ENCODE data around the gene EPB41L1. TPM values are rescaled to one million over a fixed set of nuclear protein-coding genes. Genes with fewer than 3 reads are reported as not detected.

The EPB41L1 gene
- total RNA-seq, 1 experiment from 2014 or later: 7.1 TPM

- CTCF ChIA-PET: no interaction called here
- H3K4me3 ChIP-seq (ENCODE audit: low read depth, low read length, poor library complexity, severe bottlenecking): no peak overlapping the region
- POLR2A ChIA-PET (ENCODE audit: low non-redundant PET): no interaction called here
- no peaks in the 10 kb centered on the region for H3K36me3 ChIP-seq (ENCODE audit: insufficient read depth, low read length, poor library complexity, severe bottlenecking)
- H3K27me3 ChIP-seq (replicated peaks; ENCODE audit: insufficient read depth, low read depth, low read length, poor library complexity): no peaks in the 10 kb centered on the region
- intact Hi-C loops (cut with micrococcal nuclease; ENCODE audit: unreplicated experiment): no loop called here
- H3K27ac ChIP-seq (ENCODE audit: low read depth, low read length, poor library complexity, severe bottlenecking): no peak overlapping the region
- BruUV-seq (replicated peaks): no TSS peak
- no peaks in the 10 kb centered on the region for H3K4me1 ChIP-seq (ENCODE audit: insufficient read depth, low read length, poor library complexity, severe bottlenecking)
- no peak for DNase-seq (ENCODE audit: low spot score)
- TF ChIP-seq EZH2 (IDR thresholded peaks at IDR 0.05; ENCODE audit: borderline replicate concordance, low read depth, low read length, poor library complexity, severe bottlenecking): no peak
- TF ChIP-seq, protein P1, sequence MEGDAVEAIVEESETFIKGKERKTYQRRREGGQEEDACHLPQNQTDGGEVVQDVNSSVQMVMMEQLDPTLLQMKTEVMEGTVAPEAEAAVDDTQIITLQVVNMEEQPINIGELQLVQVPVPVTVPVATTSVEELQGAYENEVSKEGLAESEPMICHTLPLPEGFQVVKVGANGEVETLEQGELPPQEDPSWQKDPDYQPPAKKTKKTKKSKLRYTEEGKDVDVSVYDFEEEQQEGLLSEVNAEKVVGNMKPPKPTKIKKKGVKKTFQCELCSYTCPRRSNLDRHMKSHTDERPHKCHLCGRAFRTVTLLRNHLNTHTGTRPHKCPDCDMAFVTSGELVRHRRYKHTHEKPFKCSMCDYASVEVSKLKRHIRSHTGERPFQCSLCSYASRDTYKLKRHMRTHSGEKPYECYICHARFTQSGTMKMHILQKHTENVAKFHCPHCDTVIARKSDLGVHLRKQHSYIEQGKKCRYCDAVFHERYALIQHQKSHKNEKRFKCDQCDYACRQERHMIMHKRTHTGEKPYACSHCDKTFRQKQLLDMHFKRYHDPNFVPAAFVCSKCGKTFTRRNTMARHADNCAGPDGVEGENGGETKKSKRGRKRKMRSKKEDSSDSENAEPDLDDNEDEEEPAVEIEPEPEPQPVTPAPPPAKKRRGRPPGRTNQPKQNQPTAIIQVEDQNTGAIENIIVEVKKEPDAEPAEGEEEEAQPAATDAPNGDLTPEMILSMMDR (conservative IDR thresholded peaks at IDR 0.05; ENCODE audit: low read depth, low read length): no peak
- no peaks in the 10 kb centered on the region for H3K9me3 ChIP-seq (ENCODE audit: low read depth, low read length, poor library complexity, severe bottlenecking)
Observed at GRCh38 chr20:36122931-36123288, 31.6 kb upstream of the EPB41L1 start.

- Histone ChIP-seq H3K27ac (ENCODE audit: low read depth, low read length, poor library complexity, severe bottlenecking) (no peak overlapping the region), H3K4me1 (ENCODE audit: insufficient read depth, low read length, poor library complexity, severe bottlenecking) (no peaks in the 10 kb centered on the region), H3K9me3 (ENCODE audit: low read depth, low read length, poor library complexity, severe bottlenecking) (no peaks in the 10 kb centered on the region), H3K36me3 (ENCODE audit: insufficient read depth, low read length, poor library complexity, severe bottlenecking) (no peaks in the 10 kb centered on the region), H3K4me3 (ENCODE audit: low read depth, low read length, poor library complexity, severe bottlenecking) (no peak overlapping the region), H3K27me3 (replicated peaks; ENCODE audit: insufficient read depth, low read depth, low read length, poor library complexity) (no peaks in the 10 kb centered on the region)
- POLR2A ChIA-PET (ENCODE audit: low non-redundant PET): no interaction called here
- DNase-seq (ENCODE audit: low spot score): no peak
- TF ChIP-seq, protein P1 (conservative IDR thresholded peaks at IDR 0.05; ENCODE audit: low read depth, low read length): no peak
- no peak for TF ChIP-seq EZH2 (IDR thresholded peaks at IDR 0.05; ENCODE audit: borderline replicate concordance, low read depth, low read length, poor library complexity, severe bottlenecking)
- BruUV-seq (replicated peaks): no TSS peak
- CTCF ChIA-PET: interaction anchor here (0.5 kb wide), 1 partner anchor 9 kb away, joined by 4 read pairs; no protein-coding TSS in a partner anchor
- intact Hi-C loops (cut with micrococcal nuclease; ENCODE audit: unreplicated experiment): no loop called here
Observed at GRCh38 chr20:36125097-36125496, 29.4 kb upstream of the EPB41L1 start.

- Histone ChIP-seq H3K9me3 (ENCODE audit: low read depth, low read length, poor library complexity, severe bottlenecking) (no peaks in the 10 kb centered on the region), H3K27me3 (replicated peaks; ENCODE audit: insufficient read depth, low read depth, low read length, poor library complexity) (no peaks in the 10 kb centered on the region), H3K27ac (ENCODE audit: low read depth, low read length, poor library complexity, severe bottlenecking) (no peak overlapping the region), H3K36me3 (ENCODE audit: insufficient read depth, low read length, poor library complexity, severe bottlenecking) (no peaks in the 10 kb centered on the region), H3K4me1 (ENCODE audit: insufficient read depth, low read length, poor library complexity, severe bottlenecking) (no peaks in the 10 kb centered on the region), H3K4me3 (ENCODE audit: low read depth, low read length, poor library complexity, severe bottlenecking) (no peak overlapping the region)
- ChIA-PET POLR2A (ENCODE audit: low non-redundant PET) (no interaction called here), CTCF (interaction anchor here (0.6 to 0.7 kb wide), 2 partner anchors 25 to 173 kb away, joined by 4 to 5 read pairs; no protein-coding TSS in a partner anchor)
- intact Hi-C loops (cut with micrococcal nuclease; ENCODE audit: unreplicated experiment): no loop called here
- no TSS peak for BruUV-seq (replicated peaks)
- no peak for DNase-seq (ENCODE audit: low spot score)
- TF ChIP-seq, protein P1 (conservative IDR thresholded peaks at IDR 0.05; ENCODE audit: low read depth, low read length): no peak
- no peak for TF ChIP-seq EZH2 (IDR thresholded peaks at IDR 0.05; ENCODE audit: borderline replicate concordance, low read depth, low read length, poor library complexity, severe bottlenecking)
Observed at GRCh38 chr20:36126836-36127527, 27.6 kb upstream of the EPB41L1 start.
